Panc1 (cell line): Measurements from ENCODE around the gene MLLT3.

ENCODE experiments used
- POLR2AphosphoS5 ChIP-seq: IDR thresholded peaks from 2 replicates; pipeline ENCODE4 v1.6.1; 2012; ENCODE audit warnings: mild to moderate bottlenecking, low read depth, low read length, moderate library complexity
- TF ChIP-seq, protein P1 (sequence below): fragments of 450-650 bp; IDR thresholded peaks from 2 replicates; pipeline ENCODE4 v1.5.1; 2017; ENCODE audit warnings: mild to moderate bottlenecking

DNA sequence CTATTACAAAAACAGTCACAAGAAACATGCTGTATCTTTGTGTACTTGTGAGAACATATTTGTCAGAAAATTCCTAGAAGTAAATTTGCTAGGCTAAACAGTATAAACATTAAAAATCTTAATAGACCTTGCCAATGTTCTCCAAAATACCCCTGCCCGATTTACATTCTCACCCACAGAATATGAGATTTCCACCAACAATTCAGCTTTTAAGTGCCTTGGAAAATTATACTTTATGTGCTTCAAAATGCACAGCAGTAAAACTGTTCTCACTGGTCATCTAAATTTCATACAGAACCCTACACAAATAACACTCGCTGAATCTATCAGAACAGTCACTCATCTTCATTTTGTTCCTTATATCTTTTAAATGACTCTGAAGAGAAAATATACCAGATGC is 5.5 kb downstream of the MLLT3 start:
- TF ChIP-seq POLR2AphosphoS5: no peak
- TF ChIP-seq, protein P1, sequence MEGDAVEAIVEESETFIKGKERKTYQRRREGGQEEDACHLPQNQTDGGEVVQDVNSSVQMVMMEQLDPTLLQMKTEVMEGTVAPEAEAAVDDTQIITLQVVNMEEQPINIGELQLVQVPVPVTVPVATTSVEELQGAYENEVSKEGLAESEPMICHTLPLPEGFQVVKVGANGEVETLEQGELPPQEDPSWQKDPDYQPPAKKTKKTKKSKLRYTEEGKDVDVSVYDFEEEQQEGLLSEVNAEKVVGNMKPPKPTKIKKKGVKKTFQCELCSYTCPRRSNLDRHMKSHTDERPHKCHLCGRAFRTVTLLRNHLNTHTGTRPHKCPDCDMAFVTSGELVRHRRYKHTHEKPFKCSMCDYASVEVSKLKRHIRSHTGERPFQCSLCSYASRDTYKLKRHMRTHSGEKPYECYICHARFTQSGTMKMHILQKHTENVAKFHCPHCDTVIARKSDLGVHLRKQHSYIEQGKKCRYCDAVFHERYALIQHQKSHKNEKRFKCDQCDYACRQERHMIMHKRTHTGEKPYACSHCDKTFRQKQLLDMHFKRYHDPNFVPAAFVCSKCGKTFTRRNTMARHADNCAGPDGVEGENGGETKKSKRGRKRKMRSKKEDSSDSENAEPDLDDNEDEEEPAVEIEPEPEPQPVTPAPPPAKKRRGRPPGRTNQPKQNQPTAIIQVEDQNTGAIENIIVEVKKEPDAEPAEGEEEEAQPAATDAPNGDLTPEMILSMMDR: no peak
